DND-41 (cell line): ENCODE results near the gene AHRR.

ENCODE experiments used
- EZH2 ChIP-seq: IDR thresholded peaks from 3 replicates; pipeline ENCODE4 v1.6.1; 2012; ENCODE audit warnings: borderline replicate concordance, low read depth, mild to moderate bottlenecking, moderate library complexity, low read length, inconsistent platforms; ENCODE audit not compliant: severe bottlenecking
- TF ChIP-seq, protein P1 (sequence below): IDR thresholded peaks from 2 replicates; pipeline ENCODE4 v1.5.1; 2012; ENCODE audit warnings: borderline replicate concordance, low read length, moderate library complexity, mild to moderate bottlenecking; ENCODE audit not compliant: poor library complexity, severe bottlenecking; ENCODE audit errors: extremely low read depth

GRCh38 chr5:424301-425110, 103.0 kb downstream of the AHRR start:
- TF ChIP-seq, protein P1, sequence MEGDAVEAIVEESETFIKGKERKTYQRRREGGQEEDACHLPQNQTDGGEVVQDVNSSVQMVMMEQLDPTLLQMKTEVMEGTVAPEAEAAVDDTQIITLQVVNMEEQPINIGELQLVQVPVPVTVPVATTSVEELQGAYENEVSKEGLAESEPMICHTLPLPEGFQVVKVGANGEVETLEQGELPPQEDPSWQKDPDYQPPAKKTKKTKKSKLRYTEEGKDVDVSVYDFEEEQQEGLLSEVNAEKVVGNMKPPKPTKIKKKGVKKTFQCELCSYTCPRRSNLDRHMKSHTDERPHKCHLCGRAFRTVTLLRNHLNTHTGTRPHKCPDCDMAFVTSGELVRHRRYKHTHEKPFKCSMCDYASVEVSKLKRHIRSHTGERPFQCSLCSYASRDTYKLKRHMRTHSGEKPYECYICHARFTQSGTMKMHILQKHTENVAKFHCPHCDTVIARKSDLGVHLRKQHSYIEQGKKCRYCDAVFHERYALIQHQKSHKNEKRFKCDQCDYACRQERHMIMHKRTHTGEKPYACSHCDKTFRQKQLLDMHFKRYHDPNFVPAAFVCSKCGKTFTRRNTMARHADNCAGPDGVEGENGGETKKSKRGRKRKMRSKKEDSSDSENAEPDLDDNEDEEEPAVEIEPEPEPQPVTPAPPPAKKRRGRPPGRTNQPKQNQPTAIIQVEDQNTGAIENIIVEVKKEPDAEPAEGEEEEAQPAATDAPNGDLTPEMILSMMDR = no peak
- TF ChIP-seq EZH2 = no peak
